ENCODE results near the gene CALR3. TPM values are rescaled to one million over a fixed set of nuclear protein-coding genes. Genes with fewer than 3 reads are reported as not detected.
A peak's percentile ranks its signal among the peaks of the same experiment; 100 is the strongest.

Gene CALR3
- total and polyA plus RNA-seq, 2 of the 13 experiments (the other 11 are each of a cell fraction or from before 2014, with no cell fraction given), result not detected

- TF ChIP-seq HINFP (CRISPR knock-in tag; IDR thresholded peaks at IDR 0.05; ENCODE audit: low read depth) (no peak), TRIM24 (CRISPR knock-in tag; IDR thresholded peaks at IDR 0.05) (no peak), ATF7-NPFF (CRISPR knock-in tag; IDR thresholded peaks at IDR 0.05; ENCODE audit: low read depth) (no peak), ZSCAN25 (CRISPR knock-in tag; IDR thresholded peaks at IDR 0.05) (no peak), ZFP37 (CRISPR knock-in tag; IDR thresholded peaks at IDR 0.05; ENCODE audit: borderline replicate concordance) (no peak), ZNF121 (CRISPR knock-in tag; IDR thresholded peaks at IDR 0.05) (0 out of 2 replicates have a peak, but pooled peaks have one; percentile 26), CHD4 (IDR thresholded peaks at IDR 0.05; ENCODE audit: borderline replicate concordance, low read length) (no peak), ZNF850 (CRISPR knock-in tag; conservative IDR thresholded peaks at IDR 0.05) (no peak), THAP11 (CRISPR knock-in tag; IDR thresholded peaks at IDR 0.05) (no peak), RERE (CRISPR knock-in tag; IDR thresholded peaks at IDR 0.05; ENCODE audit: low read depth) (no peak), NR2F6 (IDR thresholded peaks at IDR 0.05) (no peak), NR2F6 (CRISPR knock-in tag; IDR thresholded peaks at IDR 0.05) (0 out of 2 replicates have a peak, but pooled peaks have one; percentile 19)
- TF ChIP-seq, protein P1, sequence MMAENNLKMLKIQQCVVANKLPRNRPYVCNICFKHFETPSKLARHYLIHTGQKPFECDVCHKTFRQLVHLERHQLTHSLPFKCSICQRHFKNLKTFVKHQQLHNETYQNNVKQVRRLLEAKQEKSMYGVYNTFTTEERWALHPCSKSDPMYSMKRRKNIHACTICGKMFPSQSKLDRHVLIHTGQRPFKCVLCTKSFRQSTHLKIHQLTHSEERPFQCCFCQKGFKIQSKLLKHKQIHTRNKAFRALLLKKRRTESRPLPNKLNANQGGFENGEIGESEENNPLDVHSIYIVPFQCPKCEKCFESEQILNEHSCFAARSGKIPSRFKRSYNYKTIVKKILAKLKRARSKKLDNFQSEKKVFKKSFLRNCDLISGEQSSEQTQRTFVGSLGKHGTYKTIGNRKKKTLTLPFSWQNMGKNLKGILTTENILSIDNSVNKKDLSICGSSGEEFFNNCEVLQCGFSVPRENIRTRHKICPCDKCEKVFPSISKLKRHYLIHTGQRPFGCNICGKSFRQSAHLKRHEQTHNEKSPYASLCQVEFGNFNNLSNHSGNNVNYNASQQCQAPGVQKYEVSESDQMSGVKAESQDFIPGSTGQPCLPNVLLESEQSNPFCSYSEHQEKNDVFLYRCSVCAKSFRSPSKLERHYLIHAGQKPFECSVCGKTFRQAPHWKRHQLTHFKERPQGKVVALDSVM (CRISPR knock-in tag; IDR thresholded peaks at IDR 0.05), result no peak
- no TSS peak for BruUV-seq (replicated peaks)
- H3K36me3 ChIP-seq (replicated peaks in 1 of 2; ENCODE audit: control insufficient read depth in 1 of 2, insufficient read depth in 2 of 2, low read length in 2 of 2), result peaks cover 3 to 11% of the 10 kb centered on the region in 2 experiments; a peak in 3 of 5 replicates
- H3K9ac ChIP-seq (ENCODE audit: insufficient read depth, low read depth, low read length), result no peak overlapping the region
- H3K79me2 ChIP-seq (ENCODE audit: insufficient read depth, low read length), result peaks cover 19% of the 10 kb centered on the region
- DNase-seq (ENCODE audit: low spot score), result no peak
- intact Hi-C loops (cut with micrococcal nuclease; ENCODE audit: unreplicated experiment) (loop anchor here (2.0 to 10.0 kb wide), 2 partner anchors 33 to 53 kb away; no protein-coding TSS in a partner anchor), in situ Hi-C loops (cut with HindIII; ENCODE audit: extremely low pct_ligation_motif_present, low pct_unique_long_range_greater_than_20kb) (no loop called here)
- H3K27ac ChIP-seq (ENCODE audit: extremely low read length, insufficient read depth, low read length), result no peak overlapping the region
- no peaks in the 10 kb centered on the region for H4K20me1 ChIP-seq (ENCODE audit: insufficient read depth, low read length)
- FAIRE-seq, result no peak
- H3K27me3 ChIP-seq (ENCODE audit: control insufficient read depth in 1 of 2, insufficient read depth in 2 of 2, low read length in 2 of 2), result no peaks in the 10 kb centered on the region
- H2AFZ ChIP-seq (ENCODE audit: low read length), result no peak overlapping the region
- peaks cover 57% of the 10 kb centered on the region for H3K4me1 ChIP-seq (ENCODE audit: insufficient read depth, low read length)
- H3K4me2 ChIP-seq (ENCODE audit: low read depth, low read length), result peak overlapping the region; percentile 86
- ATAC-seq, result no peak
- H3K9me3 ChIP-seq (ENCODE audit: low read length), result no peaks in the 10 kb centered on the region
- no peak overlapping the region for H3K4me3 ChIP-seq (replicated peaks in 1 of 3; ENCODE audit: insufficient read depth in 1 of 3, low read depth in 2 of 3, low read length in 3 of 3)
- ChIA-PET POLR2A (no interaction called here), CTCF (ENCODE audit: low intra/inter-chr PET ratio, low total read pairs) (no interaction called here)
- 93% methylated on average over 6 of the region's 6 CpGs for WGBS (ENCODE audit: low lambda C conversion rate)
These were observed 1.9 kb upstream of the CALR3 start for GRCh38 chr19:16497837-16498236.
